ENCODE measurements around the gene SH3BP5.

GRCh38 chr3:15269091-15269989, 63.0 kb downstream of the SH3BP5 start:
- TF ChIP-seq CTCF (IDR thresholded peaks at IDR 0.05) (no peak), EP300 (IDR thresholded peaks at IDR 0.05) (no peak)
